NCI-H1436 treated with DMSO at 0.1 percent for 48 hours (cell line): ENCODE measurements around the gene HDAC5.
"Not testable (repeated sequence)": the region's sequence is repeated elsewhere in the genome, so short reads cannot be mapped to it uniquely, and the experiment has no call there.

Experiments used
- DNase-seq: peaks from one replicate; lab custom pipeline; 2025; lab: John Stamatoyannopoulos, UW

Gene HDAC5

GRCh38 chr17:44110823-44111633 is 12.4 kb downstream of the HDAC5 start:
- peak; percentile 81 for DNase-seq

- no peak for DNase-seq
These were observed 13.3 kb downstream of the HDAC5 start for GRCh38 chr17:44110011-44110686.

GRCh38 chr17:44109312-44109630 is 14.2 kb downstream of the HDAC5 start:
- no peak for DNase-seq

- no peak for DNase-seq
These were observed 14.8 kb downstream of the HDAC5 start for GRCh38 chr17:44108440-44109311.

- no peak for DNase-seq
These were observed 16.6 kb downstream of the HDAC5 start for GRCh38 chr17:44106801-44107200.

GRCh38 chr17:44105941-44106340 is 17.5 kb downstream of the HDAC5 start:
- no peak for DNase-seq

- no peak for DNase-seq
These were observed 18.0 kb downstream of the HDAC5 start for GRCh38 chr17:44105483-44105882.

GRCh38 chr17:44102849-44103622 is 20.4 kb downstream of the HDAC5 start:
- no peak for DNase-seq

- not testable (repeated sequence) for DNase-seq
These were observed 21.6 kb downstream of the HDAC5 start for GRCh38 chr17:44101858-44102257.

- DNase-seq, result no peak
These were observed 26.1 kb downstream of the HDAC5 start for GRCh38 chr17:44097110-44097958.

GRCh38 chr17:44095647-44096496 is 27.6 kb downstream of the HDAC5 start:
- peak; percentile 52 for DNase-seq

- no peak for DNase-seq
These were observed 28.1 kb downstream of the HDAC5 start for GRCh38 chr17:44095388-44095646.

GRCh38 chr17:44094701-44095387 is 28.6 kb downstream of the HDAC5 start:
- no peak for DNase-seq

GRCh38 chr17:44093231-44093900 is 30.1 kb downstream of the HDAC5 start:
- DNase-seq, result no peak

- no peak for DNase-seq
These were observed 31.4 kb downstream of the HDAC5 start for GRCh38 chr17:44092051-44092450.

GRCh38 chr17:44091200-44091997 is 32.0 kb downstream of the HDAC5 start:
- no peak for DNase-seq

- DNase-seq, result no peak
These were observed 35.2 kb downstream of the HDAC5 start for GRCh38 chr17:44088254-44088653.

- no peak for DNase-seq
These were observed 36.1 kb downstream of the HDAC5 start for GRCh38 chr17:44087319-44087718.
